Measurements from ENCODE around the gene RGL1. TPM values are rescaled to one million over a fixed set of nuclear protein-coding genes. Genes with fewer than 3 reads are reported as not detected.

RGL1 gene
- total and polyA plus RNA-seq, 5 donors: 7.2 to 22.9 (median 16.4) TPM

GRCh38 chr1:183821889-183822611 lies 17.1 kb downstream of the RGL1 start:
- Histone ChIP-seq H3K27me3 (ENCODE audit: control insufficient read depth, insufficient read depth) (no peaks in the 10 kb centered on the region), H3K9me3 (ENCODE audit: control insufficient read depth, low read length) (no peaks in the 10 kb centered on the region), H3K4me1 (ENCODE audit: control insufficient read depth, insufficient read depth, low read length) (peaks cover 6% of the 10 kb centered on the region), H3K27ac (ENCODE audit: low read length) (no peak overlapping the region), H3K4me3 (ENCODE audit: low read length) (no peak overlapping the region)
- intact Hi-C loops (cut with DNase I): no loop called here
- ATAC-seq (peak; percentile 53 to 66), DNase-seq (peak in 2 of 3 donors; percentile 39 to 69)
- WGBS: 51% methylated on average over 3 of the region's 3 CpGs

- DNase-seq: no peak
- H3K4me1 ChIP-seq (ENCODE audit: control insufficient read depth, insufficient read depth, low read length): peaks cover 8% of the 10 kb centered on the region
- H3K4me3 ChIP-seq (ENCODE audit: low read length): no peak overlapping the region
- H3K27ac ChIP-seq (ENCODE audit: low read length): no peak overlapping the region
- no peak for ATAC-seq
- intact Hi-C loops (cut with DNase I): no loop called here
- no peaks in the 10 kb centered on the region for H3K27me3 ChIP-seq (ENCODE audit: control insufficient read depth, insufficient read depth)
- H3K9me3 ChIP-seq (ENCODE audit: control insufficient read depth, low read length): no peaks in the 10 kb centered on the region
- WGBS: 73% methylated on average over 1 of the region's 1 CpG
Measured at GRCh38 chr1:183824291-183824690, 19.4 kb downstream of the RGL1 start.

GRCh38 chr1:183827801-183828200 lies 22.9 kb downstream of the RGL1 start:
- Histone ChIP-seq H3K27ac (ENCODE audit: low read length) (no peak overlapping the region), H3K4me3 (ENCODE audit: low read length) (no peak overlapping the region), H3K9me3 (ENCODE audit: control insufficient read depth, low read length) (no peaks in the 10 kb centered on the region), H3K27me3 (ENCODE audit: control insufficient read depth, insufficient read depth) (no peaks in the 10 kb centered on the region), H3K4me1 (ENCODE audit: control insufficient read depth, insufficient read depth, low read length) (peaks cover 5% of the 10 kb centered on the region)
- intact Hi-C loops (cut with DNase I): no loop called here
- DNase-seq (no peak), ATAC-seq (peak in 1 of 2 donors; percentile 45)

- peaks cover 5% of the 10 kb centered on the region for H3K4me1 ChIP-seq (ENCODE audit: control insufficient read depth, insufficient read depth, low read length)
- DNase-seq: no peak
Measured at GRCh38 chr1:183830389-183830788, 25.5 kb downstream of the RGL1 start.

GRCh38 chr1:183831311-183831710 lies 26.4 kb downstream of the RGL1 start:
- intact Hi-C loops (cut with DNase I): no loop called here

More at GRCh38 chr1:183830389-183830788, 25.5 kb downstream of the RGL1 start:
- WGBS: 73% methylated on average over 1 of the region's 1 CpG
- Histone ChIP-seq H3K4me3 (ENCODE audit: low read length) (no peak overlapping the region), H3K27me3 (ENCODE audit: control insufficient read depth, insufficient read depth) (no peaks in the 10 kb centered on the region), H3K9me3 (ENCODE audit: control insufficient read depth, low read length) (no peaks in the 10 kb centered on the region), H3K27ac (ENCODE audit: low read length) (no peak overlapping the region)
- no peak for ATAC-seq
- intact Hi-C loops (cut with DNase I): no loop called here

GRCh38 chr1:183832459-183832858 lies 27.5 kb downstream of the RGL1 start:
- no peak overlapping the region for H3K27ac ChIP-seq (ENCODE audit: low read length)
- no peaks in the 10 kb centered on the region for H3K9me3 ChIP-seq (ENCODE audit: control insufficient read depth, low read length)
- intact Hi-C loops (cut with DNase I): no loop called here
- no peaks in the 10 kb centered on the region for H3K27me3 ChIP-seq (ENCODE audit: control insufficient read depth, insufficient read depth)
- no peak for DNase-seq
- H3K4me1 ChIP-seq (ENCODE audit: control insufficient read depth, insufficient read depth, low read length): peaks cover 7% of the 10 kb centered on the region
- H3K4me3 ChIP-seq (ENCODE audit: low read length): no peak overlapping the region
- no peak for ATAC-seq

More at GRCh38 chr1:183831311-183831710, 26.4 kb downstream of the RGL1 start:
- Histone ChIP-seq H3K27me3 (ENCODE audit: control insufficient read depth, insufficient read depth) (no peaks in the 10 kb centered on the region), H3K4me1 (ENCODE audit: control insufficient read depth, insufficient read depth, low read length) (peaks cover 5% of the 10 kb centered on the region), H3K9me3 (ENCODE audit: control insufficient read depth, low read length) (no peaks in the 10 kb centered on the region), H3K4me3 (ENCODE audit: low read length) (no peak overlapping the region), H3K27ac (ENCODE audit: low read length) (no peak overlapping the region)
- DNase-seq (no peak), ATAC-seq (no peak)

- H3K4me1 ChIP-seq (ENCODE audit: control insufficient read depth, insufficient read depth, low read length): peaks cover 6% of the 10 kb centered on the region
- no peaks in the 10 kb centered on the region for H3K9me3 ChIP-seq (ENCODE audit: control insufficient read depth, low read length)
- ATAC-seq (peak; percentile 44 to 81), DNase-seq (peak in 2 of 3 donors; percentile 18 to 74)
- H3K27ac ChIP-seq (ENCODE audit: low read length): peak overlapping the region; percentile 37
- intact Hi-C loops (cut with DNase I): no loop called here
- 39% methylated on average over 3 of the region's 3 CpGs for WGBS
- H3K27me3 ChIP-seq (ENCODE audit: control insufficient read depth, insufficient read depth): no peaks in the 10 kb centered on the region
- H3K4me3 ChIP-seq (ENCODE audit: low read length): no peak overlapping the region
Measured at GRCh38 chr1:183834568-183834967, 29.6 kb downstream of the RGL1 start.

- H3K4me1 ChIP-seq (ENCODE audit: control insufficient read depth, insufficient read depth, low read length): peaks cover 3% of the 10 kb centered on the region
- DNase-seq (no peak), ATAC-seq (no peak)
- no peaks in the 10 kb centered on the region for H3K27me3 ChIP-seq (ENCODE audit: control insufficient read depth, insufficient read depth)
- H3K4me3 ChIP-seq (ENCODE audit: low read length): no peak overlapping the region
- H3K9me3 ChIP-seq (ENCODE audit: control insufficient read depth, low read length): no peaks in the 10 kb centered on the region
- intact Hi-C loops (cut with DNase I): no loop called here
- 82% methylated on average over 4 of the region's 4 CpGs for WGBS
- H3K27ac ChIP-seq (ENCODE audit: low read length): no peak overlapping the region
Measured at GRCh38 chr1:183836598-183836997, 31.7 kb downstream of the RGL1 start.

GRCh38 chr1:183837062-183837461 lies 32.1 kb downstream of the RGL1 start:
- intact Hi-C loops (cut with DNase I): no loop called here
- H3K4me3 ChIP-seq (ENCODE audit: low read length): no peak overlapping the region
- no peaks in the 10 kb centered on the region for H3K27me3 ChIP-seq (ENCODE audit: control insufficient read depth, insufficient read depth)
- ATAC-seq (peak in 1 of 2 donors; percentile 19), DNase-seq (no peak)
- H3K9me3 ChIP-seq (ENCODE audit: control insufficient read depth, low read length): no peaks in the 10 kb centered on the region
- WGBS: 81% methylated on average over 1 of the region's 1 CpG
- peaks cover 3% of the 10 kb centered on the region for H3K4me1 ChIP-seq (ENCODE audit: control insufficient read depth, insufficient read depth, low read length)
- peak overlapping the region; percentile 19 for H3K27ac ChIP-seq (ENCODE audit: low read length)

- peak in 1 of 2 donors; percentile 33 for ATAC-seq
- WGBS: 51% methylated on average over 2 of the region's 2 CpGs
- intact Hi-C loops (cut with DNase I): no loop called here
- Histone ChIP-seq H3K4me3 (ENCODE audit: low read length) (no peak overlapping the region), H3K27me3 (ENCODE audit: control insufficient read depth, insufficient read depth) (no peaks in the 10 kb centered on the region), H3K9me3 (ENCODE audit: control insufficient read depth, low read length) (no peaks in the 10 kb centered on the region), H3K27ac (ENCODE audit: low read length) (no peak overlapping the region), H3K4me1 (ENCODE audit: control insufficient read depth, insufficient read depth, low read length) (peaks cover 7% of the 10 kb centered on the region)
- DNase-seq: no peak
Measured at GRCh38 chr1:183838221-183838620, 33.3 kb downstream of the RGL1 start.

GRCh38 chr1:183840140-183840539 lies 35.2 kb downstream of the RGL1 start:
- no peak overlapping the region for H3K27ac ChIP-seq (ENCODE audit: low read length)
- ATAC-seq (no peak), DNase-seq (no peak)
- H3K9me3 ChIP-seq (ENCODE audit: control insufficient read depth, low read length): no peaks in the 10 kb centered on the region
- no peaks in the 10 kb centered on the region for H3K27me3 ChIP-seq (ENCODE audit: control insufficient read depth, insufficient read depth)
- intact Hi-C loops (cut with DNase I): no loop called here
- WGBS: 97% methylated on average over 1 of the region's 1 CpG
- peaks cover 9% of the 10 kb centered on the region for H3K4me1 ChIP-seq (ENCODE audit: control insufficient read depth, insufficient read depth, low read length)
- no peak overlapping the region for H3K4me3 ChIP-seq (ENCODE audit: low read length)

- intact Hi-C loops (cut with DNase I): no loop called here
- Histone ChIP-seq H3K27me3 (ENCODE audit: control insufficient read depth, insufficient read depth) (no peaks in the 10 kb centered on the region), H3K27ac (ENCODE audit: low read length) (no peak overlapping the region), H3K4me3 (ENCODE audit: low read length) (no peak overlapping the region), H3K4me1 (ENCODE audit: control insufficient read depth, insufficient read depth, low read length) (peaks cover 9% of the 10 kb centered on the region), H3K9me3 (ENCODE audit: control insufficient read depth, low read length) (no peaks in the 10 kb centered on the region)
- ATAC-seq (no peak), DNase-seq (no peak)
- WGBS: 39% methylated on average over 1 of the region's 1 CpG
Measured at GRCh38 chr1:183841550-183841949, 36.6 kb downstream of the RGL1 start.
